MM.1S (cell line): ENCODE measurements around the gene CEP128.

Experiments used
- DNase-seq: peaks from one replicate; pipeline ENCODE4 v3.0.0-alpha.2; 2015
- H2AFZ ChIP-seq: fragments of 300-600 bp; sonication (generic); 2 replicates; pipeline ENCODE4 v1.6.0; 2016; ENCODE audit warnings: antibody characterized with exemption, low read length
- H3F3A ChIP-seq: fragments of 300-600 bp; sonication (generic); 2 replicates; pipeline ENCODE4 v1.6.1; 2016; ENCODE audit warnings: mild to moderate bottlenecking, antibody characterized with exemption, low read length, moderate library complexity, mixed read lengths; ENCODE audit not compliant: insufficient read depth
- H3K27ac ChIP-seq: fragments of 300-600 bp; sonication (generic); 2 replicates; pipeline ENCODE4 v1.5.1; 2016; ENCODE audit warnings: mild to moderate bottlenecking, low read length
- H3K27me3 ChIP-seq: fragments of 300-600 bp; sonication (generic); replicated peaks from 2 replicates; pipeline ENCODE4 v1.6.0; 2016; ENCODE audit warnings: low read length; ENCODE audit not compliant: insufficient read depth
- H3K36me3 ChIP-seq: fragments of 300-600 bp; sonication (generic); replicated peaks from 2 replicates; pipeline ENCODE4 v1.6.1; 2016; ENCODE audit warnings: mild to moderate bottlenecking, low read length, mixed read lengths; ENCODE audit not compliant: insufficient read depth
- H3K4me1 ChIP-seq: fragments of 300-600 bp; sonication (generic); 2 replicates; pipeline ENCODE4 v1.6.1; 2016; ENCODE audit warnings: low read length, mixed read lengths
- H3K4me2 ChIP-seq: fragments of 300-600 bp; sonication (generic); 2 replicates; pipeline ENCODE4 v1.6.0; 2016; ENCODE audit warnings: low read depth, low read length
- H3K4me3 ChIP-seq: fragments of 300-600 bp; sonication (generic); 2 replicates; pipeline ENCODE4 v1.5.1; 2016; ENCODE audit warnings: low read length, mixed read lengths
- H3K79me2 ChIP-seq: fragments of 300-600 bp; sonication (generic); 2 replicates; pipeline ENCODE4 v1.6.1; 2016; ENCODE audit warnings: mixed run types, low read length, mixed read lengths
- H3K9ac ChIP-seq: fragments of 300-600 bp; sonication (generic); 2 replicates; pipeline ENCODE4 v1.6.1; 2016; ENCODE audit warnings: low read length, mixed read lengths
- H3K9me2 ChIP-seq: fragments of 300-600 bp; sonication (generic); replicated peaks from 2 replicates; pipeline ENCODE4 v1.6.1; 2016; ENCODE audit warnings: mild to moderate bottlenecking, low read length, mixed read lengths; ENCODE audit not compliant: insufficient read depth
- H3K9me3 ChIP-seq: fragments of 300-600 bp; sonication (generic); replicated peaks from 2 replicates; pipeline ENCODE4 v1.6.1; 2016; ENCODE audit warnings: mild to moderate bottlenecking, low read length, mixed read lengths; ENCODE audit not compliant: insufficient read depth
- H4K20me1 ChIP-seq: fragments of 300-600 bp; sonication (generic); 2 replicates; pipeline ENCODE4 v1.6.1; 2016; ENCODE audit warnings: mild to moderate bottlenecking, low read length, moderate library complexity, mixed read lengths; ENCODE audit not compliant: insufficient read depth
- CTCF ChIP-seq: fragments of 300-600 bp; sonication (generic); IDR thresholded peaks from 2 replicates; pipeline ENCODE4 v1.5.1; 2016; ENCODE audit warnings: antibody characterized with exemption, low read length, mixed read lengths
- EZH2 ChIP-seq: fragments of 300-600 bp; sonication (generic); optimal IDR thresholded peaks from 2 replicates; pipeline ENCODE3; 2017; ENCODE audit warnings: low read depth, mild to moderate bottlenecking, antibody characterized with exemption, low read length, mixed read lengths
- EZH2phosphoT487 ChIP-seq: fragments of 300-600 bp; sonication (generic); IDR thresholded peaks from 2 replicates; pipeline ENCODE4 v1.6.1; 2018; ENCODE audit warnings: antibody characterized with exemption, low read length

Gene CEP128

GRCh38 chr14:80906946-80907345, 34.6 kb downstream of the CEP128 start:
- Histone ChIP-seq H3K79me2 (no peaks in the 10 kb centered on the region), H3K4me1 (no peaks in the 10 kb centered on the region), H3K4me3 (no peak overlapping the region), H4K20me1 (no peaks in the 10 kb centered on the region), H3K36me3 (no peaks in the 10 kb centered on the region), H3K27ac (no peak overlapping the region), H2AFZ (no peak overlapping the region), H3K9me3 (no peaks in the 10 kb centered on the region), H3K27me3 (no peaks in the 10 kb centered on the region), H3F3A (no peaks in the 10 kb centered on the region), H3K9ac (no peak overlapping the region), H3K9me2 (no peaks in the 10 kb centered on the region), H3K4me2 (no peak overlapping the region)
- TF ChIP-seq EZH2phosphoT487 (no peak), CTCF (no peak), EZH2 (no peak)
- no peak for DNase-seq

GRCh38 chr14:80906336-80906735, 35.2 kb downstream of the CEP128 start:
- Histone ChIP-seq H3K9ac (no peak overlapping the region), H3K27me3 (no peaks in the 10 kb centered on the region), H3K36me3 (no peaks in the 10 kb centered on the region), H3K9me3 (no peaks in the 10 kb centered on the region), H4K20me1 (no peaks in the 10 kb centered on the region), H3F3A (no peaks in the 10 kb centered on the region), H3K79me2 (no peaks in the 10 kb centered on the region), H2AFZ (no peak overlapping the region), H3K9me2 (no peaks in the 10 kb centered on the region), H3K4me2 (no peak overlapping the region), H3K4me3 (no peak overlapping the region), H3K27ac (no peak overlapping the region), H3K4me1 (no peaks in the 10 kb centered on the region)
- DNase-seq, result no peak
- TF ChIP-seq EZH2 (no peak), CTCF (no peak), EZH2phosphoT487 (no peak)

- no peaks in the 10 kb centered on the region for H3F3A ChIP-seq
- no peak overlapping the region for H3K9ac ChIP-seq
- H2AFZ ChIP-seq, result no peak overlapping the region
- no peaks in the 10 kb centered on the region for H3K79me2 ChIP-seq
- no peak overlapping the region for H3K4me3 ChIP-seq
- no peaks in the 10 kb centered on the region for H3K27me3 ChIP-seq
- no peaks in the 10 kb centered on the region for H3K4me1 ChIP-seq
- H4K20me1 ChIP-seq, result no peaks in the 10 kb centered on the region
- no peak overlapping the region for H3K4me2 ChIP-seq
- DNase-seq, result no peak
- H3K9me3 ChIP-seq, result no peaks in the 10 kb centered on the region
- H3K9me2 ChIP-seq, result no peaks in the 10 kb centered on the region
- H3K27ac ChIP-seq, result no peak overlapping the region
- no peaks in the 10 kb centered on the region for H3K36me3 ChIP-seq
- no peak for TF ChIP-seq EZH2
- TF ChIP-seq CTCF, result no peak
- no peak for TF ChIP-seq EZH2phosphoT487
Observed at GRCh38 chr14:80902608-80903007, 38.9 kb downstream of the CEP128 start.
